ENCODE data around the gene SRRM2.

SRRM2 gene

GRCh38 chr16:2762711-2763110 is 10.3 kb downstream of the SRRM2 start:
- DNase-seq (ENCODE audit: low read depth), result no peak

DNA sequence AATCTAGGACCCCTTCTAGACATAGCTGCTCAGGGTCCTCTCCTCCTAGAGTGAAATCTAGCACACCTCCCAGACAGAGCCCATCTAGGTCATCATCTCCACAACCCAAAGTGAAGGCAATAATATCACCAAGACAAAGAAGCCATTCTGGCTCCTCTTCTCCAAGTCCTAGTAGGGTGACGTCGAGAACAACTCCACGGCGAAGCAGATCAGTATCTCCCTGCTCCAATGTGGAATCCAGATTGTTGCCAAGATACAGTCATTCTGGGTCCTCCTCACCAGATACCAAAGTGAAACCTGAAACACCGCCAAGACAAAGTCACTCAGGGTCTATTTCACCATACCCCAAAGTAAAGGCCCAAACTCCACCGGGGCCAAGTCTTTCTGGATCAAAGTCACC is 10.7 kb downstream of the SRRM2 start:
- DNase-seq (ENCODE audit: low read depth), result no peak

DNA sequence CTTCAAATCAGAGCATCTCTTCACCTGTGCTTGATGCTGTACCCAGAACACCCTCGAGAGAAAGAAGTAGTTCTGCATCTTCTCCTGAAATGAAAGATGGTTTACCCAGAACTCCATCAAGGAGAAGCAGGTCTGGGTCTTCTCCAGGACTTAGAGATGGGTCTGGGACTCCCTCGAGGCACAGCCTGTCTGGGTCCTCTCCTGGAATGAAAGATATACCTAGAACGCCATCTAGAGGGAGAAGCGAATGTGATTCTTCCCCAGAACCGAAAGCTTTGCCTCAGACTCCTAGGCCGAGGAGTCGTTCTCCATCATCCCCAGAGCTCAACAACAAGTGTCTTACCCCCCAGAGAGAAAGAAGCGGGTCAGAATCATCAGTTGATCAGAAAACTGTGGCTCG is 12.3 kb downstream of the SRRM2 start:
- no peak for DNase-seq (ENCODE audit: low read depth)

DNA sequence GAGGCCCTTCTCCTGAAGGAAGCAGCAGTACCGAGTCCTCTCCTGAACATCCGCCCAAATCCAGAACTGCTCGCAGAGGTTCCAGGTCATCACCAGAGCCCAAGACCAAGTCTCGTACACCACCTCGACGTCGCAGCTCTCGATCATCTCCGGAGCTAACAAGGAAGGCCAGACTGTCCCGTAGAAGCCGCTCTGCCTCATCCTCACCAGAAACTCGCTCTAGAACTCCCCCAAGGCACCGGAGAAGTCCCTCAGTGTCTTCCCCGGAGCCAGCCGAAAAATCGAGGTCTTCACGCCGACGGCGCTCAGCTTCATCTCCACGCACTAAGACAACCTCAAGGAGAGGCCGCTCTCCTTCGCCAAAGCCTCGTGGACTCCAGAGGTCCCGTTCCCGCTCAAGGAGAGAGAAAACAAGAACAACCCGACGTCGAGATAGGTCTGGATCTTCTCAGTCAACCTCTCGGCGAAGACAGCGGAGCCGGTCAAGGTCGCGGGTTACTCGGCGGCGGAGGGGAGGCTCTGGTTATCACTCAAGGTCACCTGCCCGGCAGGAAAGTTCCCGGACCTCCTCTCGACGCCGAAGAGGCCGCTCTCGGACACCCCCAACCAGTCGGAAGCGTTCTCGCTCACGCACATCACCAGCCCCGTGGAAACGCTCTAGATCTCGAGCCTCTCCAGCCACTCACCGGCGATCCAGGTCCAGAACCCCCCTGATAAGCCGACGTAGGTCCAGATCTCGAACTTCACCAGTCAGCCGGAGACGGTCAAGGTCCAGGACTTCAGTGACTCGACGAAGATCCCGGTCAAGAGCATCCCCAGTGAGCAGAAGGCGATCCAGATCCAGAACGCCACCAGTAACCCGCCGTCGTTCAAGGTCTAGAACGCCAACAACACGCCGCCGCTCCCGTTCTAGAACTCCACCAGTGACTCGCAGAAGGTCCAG is 13.3 kb downstream of the SRRM2 start:
- DNase-seq (ENCODE audit: low read depth), result no peak

- DNase-seq (ENCODE audit: low read depth), result no peak
Observed at GRCh38 chr16:2766430-2767139, 14.1 kb downstream of the SRRM2 start.

- DNase-seq (ENCODE audit: low read depth), result no peak
Observed at GRCh38 chr16:2767140-2767731, 14.8 kb downstream of the SRRM2 start.

DNA sequence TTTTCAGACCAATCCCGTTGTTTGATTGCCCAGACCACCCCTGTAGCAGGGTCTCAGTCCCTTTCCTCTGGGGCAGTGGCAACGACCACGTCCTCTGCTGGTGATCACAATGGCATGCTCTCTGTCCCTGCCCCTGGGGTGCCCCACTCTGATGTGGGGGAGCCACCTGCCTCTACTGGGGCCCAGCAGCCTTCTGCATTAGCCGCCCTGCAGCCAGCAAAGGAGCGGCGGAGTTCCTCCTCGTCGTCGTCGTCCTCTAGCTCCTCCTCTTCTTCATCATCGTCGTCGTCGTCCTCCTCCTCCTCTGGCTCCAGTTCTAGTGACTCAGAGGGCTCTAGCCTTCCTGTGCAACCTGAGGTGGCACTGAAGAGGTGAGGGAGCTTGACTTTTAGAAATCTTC is 15.5 kb downstream of the SRRM2 start:
- no peak for DNase-seq (ENCODE audit: low read depth)

DNA sequence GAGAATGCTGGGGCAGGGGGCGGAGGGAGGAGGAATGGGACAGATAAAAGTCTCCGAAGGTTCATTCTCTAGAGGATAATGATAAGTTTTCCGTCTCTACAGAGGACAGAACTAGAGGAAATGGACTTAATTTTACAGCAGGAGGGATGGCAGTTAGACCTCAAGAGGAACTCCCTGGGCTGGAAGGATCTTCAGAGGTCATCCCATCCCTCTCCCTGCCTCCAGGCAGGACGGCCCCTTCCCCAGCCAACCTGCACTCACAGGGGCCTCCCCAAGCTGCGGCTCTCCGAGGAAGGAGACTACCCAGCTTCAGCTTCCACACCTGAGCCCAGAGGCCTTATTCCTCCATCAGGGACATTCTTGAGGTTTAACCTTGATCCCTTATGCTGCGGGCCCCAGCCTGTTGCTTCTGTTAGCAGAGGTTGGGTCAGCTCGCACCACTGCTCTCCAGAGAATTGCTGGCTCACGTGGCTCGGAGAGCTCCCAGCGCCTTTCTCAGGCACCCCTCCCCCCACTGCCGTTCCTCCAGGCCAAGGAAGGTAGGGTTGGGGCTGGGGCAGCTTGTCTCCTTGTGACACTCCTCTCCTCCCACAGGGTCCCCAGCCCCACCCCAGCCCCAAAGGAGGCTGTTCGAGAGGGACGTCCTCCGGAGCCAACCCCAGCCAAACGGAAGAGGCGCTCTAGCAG is 16.1 kb downstream of the SRRM2 start:
- no peak for DNase-seq (ENCODE audit: low read depth)

DNA sequence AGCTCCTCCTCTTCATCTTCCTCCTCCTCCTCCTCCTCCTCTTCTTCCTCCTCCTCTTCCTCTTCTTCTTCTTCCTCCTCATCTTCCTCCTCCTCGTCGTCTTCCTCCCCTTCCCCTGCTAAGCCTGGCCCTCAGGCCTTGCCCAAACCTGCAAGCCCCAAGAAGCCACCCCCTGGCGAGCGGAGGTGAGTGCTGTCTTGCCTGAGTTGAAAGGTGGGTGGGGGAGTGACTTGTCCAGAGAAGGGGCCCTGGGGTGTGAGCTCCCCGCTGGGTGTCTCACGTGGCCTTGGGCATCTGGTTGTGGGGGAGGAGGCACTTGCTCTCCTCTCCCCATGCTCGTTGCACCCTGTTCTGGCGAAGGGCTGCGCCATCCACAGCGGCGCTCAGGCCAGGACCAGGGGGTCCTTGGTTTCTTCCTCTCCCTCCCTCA is 16.7 kb downstream of the SRRM2 start:
- no peak for DNase-seq (ENCODE audit: low read depth)

DNA sequence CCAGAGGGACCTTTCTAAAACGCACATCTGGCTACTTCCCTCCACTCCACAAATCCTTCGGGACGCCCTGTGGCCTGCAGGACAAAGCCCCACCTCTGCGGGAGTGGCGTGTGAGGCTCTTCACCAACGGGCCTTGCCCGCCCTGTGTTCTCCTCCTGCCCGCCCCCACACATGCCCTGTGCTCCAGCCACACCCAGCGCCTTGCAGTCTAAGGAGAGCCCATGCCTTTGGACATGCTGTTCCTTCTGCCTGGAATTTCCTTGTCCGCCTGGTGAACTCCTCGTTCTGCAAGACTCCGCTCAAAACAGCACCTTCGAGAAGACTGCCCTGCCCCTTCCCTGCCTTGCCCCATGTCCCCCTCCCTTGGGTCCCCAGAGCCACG is 17.2 kb downstream of the SRRM2 start:
- no peak for DNase-seq (ENCODE audit: low read depth)

DNA sequence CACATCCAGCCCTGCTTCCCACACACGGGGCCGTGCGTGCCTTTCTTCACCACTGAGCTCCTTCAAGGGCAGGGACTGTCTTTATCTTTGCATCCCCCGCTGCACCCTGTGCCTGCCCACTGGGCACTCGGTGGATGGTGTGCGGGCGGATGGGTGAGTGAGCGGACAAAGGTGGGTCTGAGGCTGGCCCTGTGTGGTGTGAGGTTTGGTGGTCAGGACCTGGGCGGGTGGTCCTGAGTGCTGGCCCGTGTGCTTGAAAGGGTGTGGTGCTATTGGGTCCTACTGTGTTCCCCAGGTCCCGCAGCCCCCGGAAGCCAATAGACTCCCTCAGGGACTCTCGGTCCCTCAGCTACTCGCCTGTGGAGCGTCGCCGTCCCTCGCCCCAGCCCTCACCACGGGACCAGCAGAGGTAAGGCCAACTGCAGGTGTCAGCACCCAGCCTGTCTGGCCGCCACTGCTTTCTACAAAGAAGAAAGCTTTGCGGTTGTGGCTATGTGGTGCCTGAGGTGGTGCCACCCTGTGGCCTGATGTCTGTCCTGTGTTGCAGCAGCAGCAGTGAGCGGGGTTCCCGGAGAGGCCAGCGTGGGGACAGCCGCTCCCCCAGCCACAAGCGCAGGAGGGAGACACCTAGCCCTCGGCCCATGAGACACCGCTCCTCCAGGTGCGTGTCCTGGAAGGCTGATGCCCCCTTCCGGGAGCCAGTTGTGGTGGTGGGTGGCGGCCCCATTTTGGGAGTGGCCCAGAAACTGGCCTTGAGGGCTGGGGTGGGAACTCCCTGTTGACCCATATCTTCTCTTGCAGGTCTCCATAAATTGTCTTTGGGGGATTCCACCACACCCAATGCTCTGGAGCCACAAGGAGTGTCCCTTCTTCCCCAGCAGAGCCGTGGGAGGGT is 17.9 kb downstream of the SRRM2 start:
- no peak for DNase-seq (ENCODE audit: low read depth)

DNA sequence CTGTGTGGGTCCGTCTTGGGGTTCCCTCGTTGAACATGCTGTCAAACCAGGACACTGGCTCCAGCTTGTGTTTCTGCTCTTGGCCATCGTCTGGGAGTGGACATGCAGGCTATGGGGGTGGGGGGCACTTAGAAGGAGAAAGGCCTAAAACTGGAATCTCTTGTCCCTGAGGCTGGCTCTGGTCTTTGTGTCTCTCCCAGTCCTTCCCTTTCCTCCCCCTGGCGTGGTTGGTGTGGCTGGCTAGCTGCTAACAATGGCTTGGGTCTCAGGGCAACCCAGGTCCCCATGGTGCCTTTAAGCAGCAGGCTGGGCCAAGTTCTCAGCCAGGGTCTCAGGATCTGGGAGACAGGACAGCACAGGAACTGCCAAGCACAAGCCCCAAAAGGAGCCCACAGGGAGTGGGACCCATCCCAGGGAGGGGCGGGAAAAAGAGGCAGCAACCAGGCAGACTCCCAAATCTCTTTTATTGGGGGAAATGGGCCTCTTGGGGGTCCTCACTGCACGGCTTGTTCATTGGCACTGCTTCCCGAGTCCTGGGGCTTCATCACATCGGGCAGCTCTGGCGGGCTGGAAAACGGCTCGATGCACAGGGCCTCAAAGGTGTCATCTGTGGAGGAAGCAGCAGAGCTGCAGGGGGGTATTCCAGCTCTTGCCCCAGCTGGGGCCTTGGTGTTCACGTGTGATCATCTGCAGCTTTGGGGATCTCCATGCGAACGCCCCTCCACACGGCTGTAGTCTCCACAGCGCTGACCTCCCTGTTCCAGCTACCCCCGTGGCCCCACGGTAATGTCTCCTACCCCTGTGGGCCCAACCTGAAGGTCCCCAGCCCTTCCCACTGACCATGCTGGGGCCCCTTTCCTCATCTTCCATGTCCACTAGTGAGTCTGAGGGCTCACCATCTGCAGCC is 19.3 kb downstream of the SRRM2 start:
- no peak for DNase-seq (ENCODE audit: low read depth)

GRCh38 chr16:2773188-2773968 is 20.9 kb downstream of the SRRM2 start:
- DNase-seq (ENCODE audit: low read depth), result no peak

DNA sequence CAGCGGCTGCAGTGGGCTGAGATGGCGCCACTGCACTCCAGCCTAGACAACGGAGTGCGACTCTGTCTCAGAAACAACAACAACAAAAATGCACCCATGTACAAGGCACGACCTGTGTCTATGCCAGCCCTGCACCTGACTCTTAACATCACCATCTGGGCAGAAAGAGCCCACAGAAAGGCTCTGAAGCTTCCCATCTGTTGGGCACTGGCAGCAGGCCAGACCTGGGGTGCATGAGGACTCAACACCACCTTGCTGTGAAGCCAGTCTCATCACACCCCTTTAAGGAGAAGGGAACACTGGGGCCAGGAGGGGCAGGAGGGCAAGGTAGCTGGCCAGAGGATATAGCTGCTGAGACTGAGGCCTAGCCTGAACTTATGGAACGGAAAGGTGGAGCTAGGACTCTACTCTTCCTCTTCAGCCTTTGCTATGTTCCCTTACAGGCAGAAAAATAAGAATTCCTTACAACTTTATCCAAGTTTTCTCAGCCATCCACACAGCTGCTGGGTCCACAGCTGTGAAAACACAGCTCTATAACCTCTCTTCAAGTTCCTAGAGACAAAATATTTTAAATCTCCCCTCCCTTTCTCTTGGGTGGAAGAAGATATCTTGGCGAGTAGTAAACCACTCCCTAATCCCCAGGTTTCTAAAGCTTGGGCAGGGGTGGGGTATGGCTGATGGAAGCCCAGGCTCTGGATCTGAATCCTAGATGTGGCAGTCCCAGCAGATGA is 21.9 kb downstream of the SRRM2 start:
- no peak for DNase-seq (ENCODE audit: low read depth)

DNA sequence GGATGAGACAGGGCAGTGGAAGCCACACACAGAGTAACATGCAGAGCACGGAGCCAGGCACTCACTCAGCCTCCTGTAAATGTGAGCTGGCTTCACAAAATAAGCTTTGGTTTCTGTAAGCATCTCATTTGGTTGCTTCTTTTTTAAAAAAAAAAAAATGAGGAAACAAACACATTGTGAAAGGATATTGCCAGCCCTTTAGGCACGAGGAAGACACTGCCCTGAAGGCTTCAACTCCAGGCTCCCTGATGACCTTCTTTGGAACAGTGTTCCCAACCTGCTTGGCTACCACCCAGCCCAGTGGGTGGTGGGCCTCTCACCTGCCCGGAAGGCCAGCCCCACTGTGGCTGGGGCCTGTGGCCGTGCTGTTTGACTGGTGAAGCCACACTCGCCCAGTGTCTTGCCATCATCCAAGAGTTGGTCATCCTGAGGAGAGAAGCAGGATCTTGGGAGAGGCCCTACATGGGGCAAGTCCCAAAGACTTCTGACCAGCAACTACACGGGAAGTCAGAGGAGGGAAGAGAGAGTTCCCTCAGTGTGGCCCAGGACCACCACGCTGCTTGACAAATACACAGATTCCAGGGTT is 22.8 kb downstream of the SRRM2 start:
- no peak for DNase-seq (ENCODE audit: low read depth)

- DNase-seq (ENCODE audit: low read depth), result no peak
Observed at GRCh38 chr16:2775765-2776499, 23.5 kb downstream of the SRRM2 start.

DNA sequence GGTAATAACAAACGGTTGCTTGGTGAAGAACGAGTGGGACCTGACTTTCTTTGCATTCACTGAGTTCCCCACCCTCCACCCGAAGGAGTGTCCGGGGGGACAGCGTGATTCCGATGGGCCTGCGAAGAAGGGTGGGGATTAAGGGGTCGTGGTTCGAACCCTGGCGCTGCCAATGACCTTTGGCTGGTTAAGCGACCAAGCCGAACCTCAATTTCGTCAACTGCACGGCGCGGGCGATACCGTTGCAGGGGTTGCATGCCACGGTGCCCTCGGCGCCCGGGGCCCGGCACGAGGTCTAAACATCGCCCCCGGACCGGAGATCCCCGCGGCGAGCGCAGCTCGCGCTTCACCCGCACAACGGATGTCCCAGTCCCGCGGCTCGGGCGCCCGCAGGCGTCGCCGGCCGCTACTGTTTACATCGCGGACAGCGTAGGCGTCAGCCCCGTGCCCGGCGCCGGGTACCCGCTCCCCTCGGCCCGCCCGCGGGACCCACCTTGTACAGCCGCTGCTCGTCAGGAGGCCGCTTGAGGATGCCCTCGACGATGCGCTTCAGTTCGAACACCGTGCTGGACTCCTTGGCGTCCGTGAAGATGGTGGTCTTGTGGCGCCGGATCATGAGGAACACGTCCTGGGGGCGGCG is 24.2 kb downstream of the SRRM2 start:
- no peak for DNase-seq (ENCODE audit: low read depth)

All from stimulated activated CD8-positive, alpha-beta memory T cell treated with anti-CD3 and anti-CD28 coated beads, Interleukin-15, amount 100 ng/mL, for 1 hour (primary cell).